ENCODE data around the gene CFAP20DC.
"Not testable (repeated sequence)": the region's sequence is repeated elsewhere in the genome, so short reads cannot be mapped to it uniquely, and the experiment has no call there.

The CFAP20DC gene

GRCh38 chr3:58695284-58695683 lies 354.5 kb downstream of the CFAP20DC start:
- in situ Hi-C loops (cut with HindIII; ENCODE audit: low pct_ligation_motif_present, low pct_unique_long_range_greater_than_20kb, low sequenced_read_pairs); DNase-seq: not testable (repeated sequence)

GRCh38 chr3:58693940-58694850 lies 355.6 kb downstream of the CFAP20DC start:
- no peak for DNase-seq
- in situ Hi-C loops (cut with HindIII; ENCODE audit: low pct_ligation_motif_present, low pct_unique_long_range_greater_than_20kb, low sequenced_read_pairs): no loop called here

GRCh38 chr3:58692484-58692883 lies 357.3 kb downstream of the CFAP20DC start:
- no peak for DNase-seq
- in situ Hi-C loops (cut with HindIII; ENCODE audit: low pct_ligation_motif_present, low pct_unique_long_range_greater_than_20kb, low sequenced_read_pairs): no loop called here
